ENCODE results near the gene CD300LG.

- TF ChIP-seq CTCF (IDR thresholded peaks at IDR 0.05 in 2 of 3, conservative IDR thresholded peaks at IDR 0.05 in 1 of 3; ENCODE audit: borderline replicate concordance in 1 of 3, insufficient read depth in 1 of 3, low read depth in 2 of 3, low read length in 2 of 3) (no peak), ATF3 (IDR thresholded peaks at IDR 0.05) (no peak), POLR2A (IDR thresholded peaks at IDR 0.05; ENCODE audit: borderline replicate concordance, extremely low read depth, insufficient read depth, insufficient read length) (no peak), MAX (IDR thresholded peaks at IDR 0.05) (no peak)
These were observed 17.2 kb upstream of the CD300LG start for GRCh38 chr17:43829738-43830137.
